ENCODE data around the gene BCL2L2. TPM values are rescaled to one million over a fixed set of nuclear protein-coding genes. Genes with fewer than 3 reads are reported as not detected.
A peak's percentile ranks its signal among the peaks of the same experiment; 100 is the strongest.

BCL2L2 gene
- total and polyA plus RNA-seq, 9 of the 15 experiments (the other 6 are each of a cell fraction or from before 2014, with no cell fraction given) = 2.6 to 32.5 (median 14.7) TPM

GRCh38 chr14:23301288-23301968 lies 5.2 kb upstream of the BCL2L2 start (continued):
- no peak for TF ChIP-seq SIX5 (IDR thresholded peaks at IDR 0.05; ENCODE audit: borderline replicate concordance in 1 of 2, insufficient read depth in 1 of 2, low read depth in 1 of 2, low read length in 2 of 2)
- TF ChIP-seq HDAC2 (IDR thresholded peaks at IDR 0.05) = peak; percentile 53; the same call in 1 of the 2 replicates
- TF ChIP-seq MCM7 (IDR thresholded peaks at IDR 0.05) = no peak
- TF ChIP-seq LEF1 (IDR thresholded peaks at IDR 0.05) = no peak; the same call in 1 of the 2 replicates
- no peak for TF ChIP-seq ZNF586 (CRISPR knock-in tag; conservative IDR thresholded peaks at IDR 0.05)
- no peak for TF ChIP-seq TEAD2 (tag; IDR thresholded peaks at IDR 0.05)
- TF ChIP-seq NRF1 (conservative IDR thresholded peaks at IDR 0.05 in 1 of 2, IDR thresholded peaks at IDR 0.05 in 1 of 2) = peak; percentile 93 to 95
- TF ChIP-seq ZBTB5 (IDR thresholded peaks at IDR 0.05) = no peak
- no peak for TF ChIP-seq ZNF77 (CRISPR knock-in tag; IDR thresholded peaks at IDR 0.05)
- no peak for TF ChIP-seq ZNF57 (CRISPR knock-in tag; IDR thresholded peaks at IDR 0.05)
- no peak for TF ChIP-seq SMARCE1 (IDR thresholded peaks at IDR 0.05)
- TF ChIP-seq BRD9 (IDR thresholded peaks at IDR 0.05; ENCODE audit: low read depth, partially characterized antibody) = no peak
- no peak for TF ChIP-seq NCOA2 (IDR thresholded peaks at IDR 0.05; ENCODE audit: partially characterized antibody in 2 of 2)
- TF ChIP-seq ZKSCAN8 (CRISPR knock-in tag; IDR thresholded peaks at IDR 0.05) = no peak
- TF ChIP-seq ZNF644 (tag; IDR thresholded peaks at IDR 0.05; ENCODE audit: low read depth) = peak; percentile 88
- TF ChIP-seq TFE3 (CRISPR knock-in tag; IDR thresholded peaks at IDR 0.05) = peak; percentile 98
- no peak for TF ChIP-seq C11orf30 (IDR thresholded peaks at IDR 0.05; ENCODE audit: low read depth)
- TF ChIP-seq SRSF7 (optimal IDR thresholded peaks at IDR 0.05; ENCODE audit: low read depth, low read length) = no peak
- no peak for TF ChIP-seq ZNF551 (CRISPR knock-in tag; IDR thresholded peaks at IDR 0.05)
- TF ChIP-seq CEBPB (tag; IDR thresholded peaks at IDR 0.05) = no peak
- no peak for TF ChIP-seq IRF2 (CRISPR knock-in tag; IDR thresholded peaks at IDR 0.05)
- no peak for TF ChIP-seq ARID3B (CRISPR knock-in tag; IDR thresholded peaks at IDR 0.05; ENCODE audit: borderline replicate concordance)
- TF ChIP-seq CREB3L1 (IDR thresholded peaks at IDR 0.05; ENCODE audit: borderline replicate concordance, low read depth) = peak; percentile 90

Data from K562 (cell line).